ENCODE data around the gene LRRK1.
"Not testable (repeated sequence)": the region's sequence is repeated elsewhere in the genome, so short reads cannot be mapped to it uniquely, and the experiment has no call there.

Gene LRRK1

DNA sequence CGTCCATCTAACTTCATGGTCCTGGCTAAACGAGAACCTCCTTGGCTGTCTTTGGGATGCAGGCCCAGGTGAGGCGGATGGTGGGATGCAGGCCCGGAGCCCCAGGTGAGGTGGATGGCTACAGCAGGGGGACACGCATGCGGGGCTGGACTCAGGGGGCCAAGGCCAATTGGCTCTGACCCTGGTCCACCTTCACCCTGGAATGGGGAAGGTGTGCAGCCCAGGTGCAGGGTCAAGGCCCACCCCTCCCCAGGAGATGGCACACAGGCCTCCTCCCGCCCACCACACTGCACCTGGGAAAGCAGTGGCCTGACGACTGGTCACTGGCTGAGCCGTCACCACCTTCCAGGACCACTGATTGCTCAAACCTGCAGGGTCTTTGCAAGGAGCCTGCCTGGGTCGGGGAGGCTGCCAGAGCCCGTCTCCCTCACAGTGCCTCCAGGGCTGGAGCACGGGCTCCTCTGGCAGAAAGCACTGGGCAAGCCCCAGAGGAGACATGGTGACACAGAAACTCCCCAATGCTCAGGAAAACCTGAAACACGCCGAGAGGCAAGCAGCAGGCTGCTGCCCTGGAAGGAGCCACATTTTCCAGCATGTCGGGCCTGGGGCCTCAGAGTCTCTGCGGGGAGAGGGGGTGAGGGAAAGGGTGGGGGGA lies 159.6 kb downstream of the LRRK1 start:
- DNase-seq, result no peak

DNA sequence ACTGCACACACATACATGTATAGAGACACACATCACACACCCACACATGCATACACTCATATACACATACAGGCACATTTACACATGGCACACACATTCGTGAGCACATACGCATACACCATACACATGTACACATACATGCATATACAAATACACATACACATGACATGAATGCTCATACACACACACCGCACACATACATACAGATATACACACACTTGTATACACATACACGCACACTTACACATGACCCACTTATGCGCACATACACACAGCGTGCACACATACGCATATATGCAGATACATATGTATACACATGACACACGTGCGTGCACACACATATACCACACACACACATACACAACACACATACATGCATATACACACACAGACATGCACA lies 162.7 kb downstream of the LRRK1 start:
- DNase-seq, result no peak

DNA sequence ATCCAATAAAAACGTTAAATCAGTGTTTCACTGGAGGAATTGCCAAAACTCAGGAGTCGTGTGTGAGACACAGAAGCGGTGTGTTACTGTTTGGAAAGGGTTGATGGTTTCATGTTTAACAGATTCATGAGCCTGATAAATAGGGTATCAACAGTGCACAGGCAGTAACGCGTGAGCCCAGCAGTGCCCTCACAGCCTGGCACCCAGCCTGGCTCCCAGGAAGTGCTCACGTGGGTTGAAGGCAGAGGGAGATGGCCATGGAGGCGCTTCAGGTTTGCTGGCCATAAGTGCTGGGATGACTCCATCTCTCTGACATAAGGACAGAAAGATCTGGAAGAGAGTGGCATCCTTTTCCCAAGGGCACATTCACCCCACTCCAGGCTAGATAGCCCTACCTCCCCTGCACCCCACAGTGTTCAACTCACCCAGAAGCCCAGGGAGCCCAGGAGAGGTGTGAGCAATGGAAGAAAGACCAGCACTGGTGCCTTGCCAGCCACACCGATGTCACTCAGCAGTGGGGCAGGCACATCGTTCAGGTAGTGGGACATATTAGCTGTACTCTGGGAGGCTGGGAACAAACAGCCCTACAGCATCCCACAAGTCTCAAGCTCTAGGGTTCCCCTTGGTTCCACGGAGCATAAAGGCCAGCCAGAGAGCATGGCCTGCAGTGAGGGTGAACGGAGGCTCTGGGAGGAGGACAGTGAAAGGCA lies 164.3 kb downstream of the LRRK1 start:
- DNase-seq, result no peak

DNA sequence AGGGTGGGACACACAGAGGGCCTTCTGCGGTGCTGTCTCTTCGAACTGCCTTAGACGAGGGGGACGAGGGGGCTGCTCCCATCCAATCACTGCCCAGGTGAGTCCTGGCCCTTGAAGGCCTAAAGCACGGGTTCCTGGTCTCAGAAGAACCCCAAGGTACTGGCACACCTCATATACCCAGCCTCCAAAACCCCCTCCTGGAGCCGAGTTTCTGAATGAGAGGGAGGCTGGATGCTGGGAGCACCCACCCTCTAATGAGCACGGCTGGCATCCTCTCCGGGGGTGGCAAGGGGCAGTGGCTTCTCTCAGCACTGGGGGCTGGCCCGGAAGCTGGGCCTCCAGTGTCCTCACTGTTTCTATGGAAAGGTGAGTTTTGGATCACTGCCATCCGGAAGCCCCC lies 165.6 kb downstream of the LRRK1 start:
- DNase-seq, result no peak

DNA sequence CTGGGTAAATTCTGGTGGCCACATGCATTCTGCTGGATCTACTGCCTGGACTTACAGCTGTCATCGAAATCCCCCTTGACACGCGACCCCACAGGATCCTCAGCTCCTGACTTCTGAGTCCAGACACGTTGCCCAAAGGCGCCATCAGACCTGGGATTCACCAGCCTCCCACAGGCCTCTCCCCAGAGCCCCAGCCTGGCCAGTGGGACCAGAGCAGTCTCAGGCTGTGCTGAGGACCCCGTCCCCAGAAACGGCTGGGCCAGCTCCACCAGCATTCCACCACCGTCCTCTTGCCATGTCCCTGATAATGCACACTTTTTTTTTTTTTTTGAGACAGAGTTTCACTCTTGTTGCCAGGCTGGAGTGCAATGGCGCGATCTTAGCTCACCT lies 166.1 kb downstream of the LRRK1 start:
- no peak for DNase-seq

DNA sequence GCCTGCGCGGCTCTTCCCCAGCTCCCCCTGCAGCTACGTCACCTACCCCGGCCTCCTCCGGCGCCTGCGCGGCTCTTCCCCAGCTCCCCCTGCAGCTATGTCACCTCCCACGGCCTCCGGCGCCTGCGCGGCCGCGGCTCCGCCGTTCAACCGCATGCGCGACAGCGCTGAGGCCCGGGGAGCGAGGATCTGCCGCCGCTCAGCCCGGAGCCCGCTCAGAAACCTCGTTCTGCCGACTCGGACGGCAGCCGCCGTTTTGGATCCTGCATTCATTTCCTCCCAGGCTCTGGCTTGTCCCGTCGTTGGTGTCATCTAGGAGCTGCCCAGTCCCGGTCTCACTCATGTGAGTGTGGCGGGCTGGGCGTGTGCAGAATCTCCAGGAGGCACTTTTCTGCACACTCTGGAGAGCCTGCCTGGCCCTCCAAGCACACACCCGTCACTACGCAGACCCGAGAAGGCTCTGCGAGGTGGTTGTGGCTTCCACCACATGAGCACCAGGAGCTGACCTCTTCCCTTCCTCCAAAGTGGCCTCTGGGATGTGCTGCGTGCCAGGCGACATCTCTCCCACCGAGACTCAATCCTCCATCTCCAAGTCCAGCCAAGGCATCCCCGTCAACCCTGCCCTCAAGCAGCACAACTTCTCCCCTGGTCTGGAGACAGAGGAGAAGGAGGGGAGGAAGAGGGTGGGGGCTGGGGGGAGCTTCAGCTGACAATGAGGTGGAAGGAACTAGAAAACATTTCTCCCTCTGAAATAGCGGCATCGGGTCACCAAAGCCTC lies 167.4 kb downstream of the LRRK1 start:
- DNase-seq, result no peak

DNA sequence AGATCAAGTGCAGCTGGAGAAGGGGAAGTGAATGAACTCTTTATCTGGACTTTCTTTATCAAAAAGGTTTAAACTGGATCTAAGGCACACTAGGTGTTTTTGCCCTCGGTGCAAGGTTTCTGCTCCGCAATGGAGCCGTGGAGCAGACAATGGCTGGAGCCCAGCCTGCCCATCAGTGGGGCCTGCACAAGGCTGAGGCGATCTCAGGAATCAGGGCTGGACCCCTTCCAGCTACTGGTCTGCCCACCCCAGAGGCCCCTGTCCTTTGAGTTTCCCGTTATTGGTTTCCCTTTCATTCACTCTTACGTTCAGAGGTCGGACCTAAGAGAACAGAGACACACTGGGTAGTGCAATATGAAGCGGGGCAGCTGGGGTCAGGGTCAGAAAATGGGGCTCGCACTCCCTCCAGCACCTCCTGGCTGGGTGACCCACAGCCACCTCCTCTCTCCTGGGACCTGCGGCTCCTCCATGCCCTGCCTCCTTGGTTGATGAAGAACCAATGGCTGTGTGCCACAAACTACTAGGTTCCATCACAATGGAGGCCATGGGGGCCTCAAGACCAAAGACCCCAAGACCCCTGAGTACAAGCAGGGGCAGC lies 168.1 kb downstream of the LRRK1 start:
- DNase-seq, result no peak

DNA sequence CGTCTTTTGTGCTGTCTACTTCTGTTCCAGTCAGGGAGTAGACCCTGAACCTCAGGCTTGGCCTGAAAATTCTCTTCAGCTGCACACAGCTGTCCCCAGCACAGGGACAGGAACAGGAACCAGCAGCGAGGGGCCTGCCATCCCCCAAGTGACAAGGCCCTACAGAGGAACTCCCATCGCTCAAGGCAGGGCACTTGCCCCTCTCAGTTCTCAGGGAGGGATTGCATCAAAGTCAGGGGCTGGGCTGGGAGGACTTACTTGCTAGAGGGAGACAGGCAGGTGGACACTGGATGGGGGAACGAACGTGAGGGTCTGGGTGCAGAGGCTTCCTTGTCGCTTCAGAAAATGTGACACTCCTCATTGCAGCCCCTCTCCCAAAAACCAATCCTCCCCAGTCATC lies 169.1 kb downstream of the LRRK1 start:
- no peak for DNase-seq

DNA sequence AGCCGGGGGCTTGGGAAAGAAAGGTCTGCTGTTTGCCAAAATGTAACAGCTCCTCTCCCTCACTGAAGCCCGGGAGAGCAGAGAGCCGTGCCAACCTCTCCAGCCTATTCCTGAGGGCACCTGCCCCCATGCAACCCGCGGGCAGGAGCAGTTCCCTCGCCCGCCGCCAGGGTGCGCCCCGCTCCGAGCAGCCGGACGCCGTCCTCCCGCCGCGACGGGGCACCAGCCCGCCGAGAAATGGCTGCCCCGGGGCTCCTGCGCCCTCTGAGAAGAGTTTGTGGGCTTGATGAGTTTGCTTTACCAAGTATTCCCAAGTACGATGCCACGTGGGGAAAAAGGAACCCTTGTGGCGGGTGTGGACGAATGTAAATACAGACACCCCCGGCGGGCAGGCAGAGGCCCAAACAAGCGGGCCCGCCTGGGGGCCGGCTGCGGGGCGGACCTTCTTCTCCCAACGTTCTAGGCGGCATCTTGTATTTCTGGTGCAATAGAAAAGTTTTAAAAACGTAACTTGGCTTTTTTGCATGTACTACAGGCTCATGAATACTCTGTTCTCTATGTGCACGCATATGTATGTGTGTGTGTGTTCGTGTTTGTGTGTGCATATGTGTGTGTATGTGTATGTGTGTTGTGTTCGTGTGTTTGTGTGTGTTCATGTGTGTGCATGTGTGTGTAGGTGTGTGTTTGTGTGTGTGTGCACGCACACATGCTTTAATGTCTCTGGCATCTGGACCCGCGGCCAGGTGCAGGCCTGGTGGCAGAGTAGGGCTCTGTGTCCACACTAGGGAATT lies 169.8 kb downstream of the LRRK1 start:
- peak; percentile 59 for DNase-seq

DNA sequence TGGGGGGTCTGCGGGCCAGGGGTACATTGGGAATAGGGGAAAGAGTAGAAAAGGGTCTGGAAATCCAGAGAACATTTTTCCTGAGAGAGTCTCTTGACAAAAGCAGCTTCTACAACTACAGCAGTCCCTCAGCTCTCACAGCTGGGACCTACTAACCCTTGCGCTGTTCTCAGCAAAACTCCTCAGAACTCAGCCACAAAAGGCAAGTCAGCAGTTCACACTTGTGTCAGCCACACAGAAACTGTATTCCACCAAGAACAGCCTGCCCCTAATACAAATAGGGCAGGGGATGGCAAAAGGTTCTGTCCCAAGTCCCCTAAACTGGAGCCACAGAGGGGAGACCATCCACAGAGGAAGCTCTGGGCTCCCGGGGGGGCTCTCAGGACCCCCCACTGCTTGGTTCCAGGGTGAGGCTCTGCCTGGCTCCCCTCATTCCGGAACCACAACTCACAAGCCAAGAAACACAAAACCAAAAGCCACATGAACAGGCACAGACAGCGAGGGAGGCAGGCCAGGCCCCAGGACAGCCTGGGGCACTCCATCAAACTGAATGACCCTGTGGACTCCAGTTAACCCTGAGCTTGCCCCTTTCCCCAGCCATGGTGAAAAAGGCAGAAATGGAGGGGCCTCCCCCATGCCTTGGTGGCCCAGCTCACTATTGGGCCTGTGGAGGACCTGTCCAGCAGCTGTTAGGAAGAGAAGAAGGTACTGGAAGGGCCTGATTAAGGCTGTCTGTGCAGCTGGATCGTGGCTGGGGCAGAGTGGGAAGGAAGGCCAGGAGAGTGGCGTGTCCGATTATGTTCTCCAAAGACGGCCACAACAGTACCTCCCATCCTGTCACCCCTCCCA lies 170.6 kb downstream of the LRRK1 start:
- no peak for DNase-seq

DNA sequence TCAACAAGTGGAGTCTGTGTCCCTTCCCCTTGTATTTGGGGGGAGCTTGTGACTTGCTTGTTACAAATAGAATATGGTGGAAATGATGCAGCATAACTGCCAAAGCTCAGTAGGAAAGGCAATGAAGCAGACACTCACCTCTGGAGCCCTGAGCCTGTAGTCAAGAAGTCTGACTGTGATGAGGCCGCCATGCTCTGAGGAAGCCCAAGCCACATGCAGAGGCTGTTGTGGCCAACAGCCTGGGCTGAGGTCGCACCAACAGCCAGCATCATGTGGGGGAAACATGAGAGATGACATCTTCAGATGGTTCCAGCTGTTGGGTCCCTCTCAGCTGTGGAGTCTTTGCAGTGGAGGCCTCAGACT lies 171.3 kb downstream of the LRRK1 start:
- no peak for DNase-seq

DNA sequence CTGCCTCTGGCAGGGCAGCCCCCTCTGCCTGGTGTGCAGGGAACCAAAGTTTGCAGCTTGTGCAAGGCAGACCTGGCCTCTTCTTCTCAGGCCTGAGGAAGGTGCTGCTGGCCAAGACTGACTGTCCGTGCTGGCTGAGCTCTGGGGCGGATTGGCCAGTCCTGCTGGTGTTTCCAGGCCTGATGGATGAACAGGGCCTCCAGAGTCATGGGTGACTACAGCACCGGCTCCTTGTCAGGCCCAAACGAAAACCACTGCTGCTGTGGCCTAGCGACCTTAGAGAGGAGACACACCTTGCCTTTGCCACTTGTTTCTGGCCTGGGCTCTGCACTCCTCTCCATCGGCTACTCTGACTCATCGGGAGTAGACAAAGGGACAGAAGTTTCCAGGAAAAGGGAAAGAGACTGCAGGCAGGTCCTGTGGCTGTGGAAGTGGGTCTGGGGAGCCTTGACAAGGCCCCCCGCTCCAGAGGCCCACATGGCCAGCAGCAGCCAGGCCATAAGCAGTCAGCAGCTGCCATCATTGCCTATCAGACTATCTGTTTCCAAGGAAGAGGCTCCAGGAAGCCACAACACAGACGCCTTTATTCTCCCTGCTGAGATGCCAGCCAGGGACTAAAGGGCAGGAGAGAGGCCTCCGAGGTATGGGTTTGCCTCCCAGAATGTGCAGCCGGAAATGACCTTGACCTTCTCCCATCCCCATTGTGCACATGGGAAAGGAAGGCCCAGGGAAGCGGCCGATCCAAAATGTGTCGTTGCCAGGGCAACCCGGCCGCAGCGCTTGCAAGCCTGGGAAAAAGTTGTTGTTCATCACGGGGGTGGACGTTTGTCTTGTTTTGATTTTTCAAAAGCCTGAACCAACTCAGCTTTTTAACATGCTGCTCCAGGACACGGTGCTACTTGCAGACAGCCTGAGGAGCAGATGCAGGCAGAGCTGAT lies 172.2 kb downstream of the LRRK1 start:
- no peak for DNase-seq

DNA sequence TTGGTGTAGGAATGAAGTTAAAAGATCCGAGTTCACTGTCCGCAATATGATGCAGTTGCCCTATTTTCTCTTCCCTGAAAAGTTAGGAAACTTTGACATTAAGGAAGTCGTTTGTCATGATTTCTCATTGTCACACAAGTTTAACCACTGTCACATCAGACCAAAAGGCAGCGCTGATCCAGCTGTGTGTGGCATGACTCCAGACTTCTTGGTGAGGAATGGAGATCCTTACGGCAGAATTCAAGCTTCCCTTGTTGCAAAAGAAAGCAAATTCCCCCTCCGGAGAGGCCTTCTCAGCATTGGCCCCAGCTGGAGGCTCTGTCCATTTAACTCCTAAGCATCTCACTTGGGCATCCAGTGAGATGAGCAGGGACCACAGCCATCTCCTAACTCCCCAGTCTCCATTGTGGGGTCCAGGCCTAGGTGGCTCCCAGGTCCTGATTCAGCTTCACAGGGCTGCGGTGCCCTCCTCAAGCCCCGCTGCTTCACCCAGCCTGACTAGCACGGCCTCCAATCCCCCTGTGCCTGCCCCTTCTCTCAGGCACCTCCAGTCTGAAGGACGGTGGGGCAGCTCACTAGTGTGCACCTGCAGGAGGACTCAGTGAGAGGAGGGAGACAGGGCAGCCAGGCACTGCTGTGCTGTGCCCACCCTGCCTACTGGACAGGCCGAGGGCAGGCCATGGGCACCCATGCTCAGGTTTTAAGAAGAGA lies 173.2 kb downstream of the LRRK1 start:
- DNase-seq, result no peak

DNA sequence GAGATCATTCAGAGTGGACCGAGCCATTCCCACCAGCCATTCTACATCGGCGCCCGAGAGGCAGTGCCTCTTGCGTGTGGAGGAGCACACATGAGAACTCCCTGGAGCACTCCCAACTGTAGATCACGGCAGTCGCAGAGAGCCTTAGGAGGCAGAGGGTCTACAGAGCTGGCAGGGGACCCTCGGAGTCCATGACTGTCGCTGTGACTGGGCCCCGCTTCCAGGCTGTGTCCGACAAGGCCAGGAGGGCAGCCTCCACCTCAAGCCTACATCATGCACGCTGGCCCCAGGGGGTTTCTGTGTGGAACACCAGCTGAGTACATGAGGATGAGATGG lies 173.7 kb downstream of the LRRK1 start:
- no peak for DNase-seq

DNA sequence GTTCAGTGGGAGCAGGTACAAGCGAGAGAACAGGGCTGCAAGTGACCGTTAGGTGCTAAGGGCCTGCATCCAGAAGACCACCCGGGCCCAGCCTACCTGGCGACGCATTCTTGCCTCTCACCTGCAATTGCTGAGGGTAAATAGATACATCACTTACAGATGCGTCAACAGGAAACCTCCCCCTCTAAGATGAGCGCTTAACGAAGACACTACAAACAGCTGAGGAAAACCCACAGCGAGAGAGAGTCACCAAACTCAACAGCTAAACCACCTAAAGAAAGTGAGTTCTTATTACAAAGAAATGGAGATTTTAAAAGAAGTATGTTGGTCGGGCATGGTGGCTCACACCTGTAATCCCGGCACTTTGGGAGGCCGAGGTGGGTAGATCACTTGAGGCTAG lies 174.8 kb downstream of the LRRK1 start:
- no peak for DNase-seq

DNA sequence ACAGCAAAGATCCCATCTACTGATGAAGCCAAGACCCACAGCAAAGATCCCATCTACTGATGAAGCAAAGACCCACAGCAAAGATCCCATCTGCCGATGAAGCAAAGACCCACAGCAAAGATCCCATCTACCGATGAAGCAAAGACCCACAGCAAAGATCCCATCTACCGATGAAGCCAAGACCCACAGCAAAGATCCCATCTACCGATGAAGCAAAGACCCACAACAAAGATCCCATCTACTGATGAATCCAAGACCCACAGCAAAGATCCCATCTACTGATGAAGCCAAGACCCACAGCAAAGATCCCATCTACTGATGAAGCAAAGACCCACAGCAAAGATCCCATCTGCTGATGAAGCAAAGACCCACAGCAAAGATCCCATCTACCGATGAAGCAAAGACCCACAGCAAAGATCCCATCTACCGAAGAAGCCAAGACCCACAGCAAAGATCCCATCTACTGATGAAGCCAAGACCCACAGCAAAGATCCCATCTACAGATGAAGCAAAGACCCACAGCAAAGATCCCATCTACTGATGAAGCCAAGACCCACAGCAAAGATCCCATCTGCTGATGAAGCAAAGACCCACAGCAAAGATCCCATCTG lies 176.7 kb downstream of the LRRK1 start:
- not testable (repeated sequence) for DNase-seq

DNA sequence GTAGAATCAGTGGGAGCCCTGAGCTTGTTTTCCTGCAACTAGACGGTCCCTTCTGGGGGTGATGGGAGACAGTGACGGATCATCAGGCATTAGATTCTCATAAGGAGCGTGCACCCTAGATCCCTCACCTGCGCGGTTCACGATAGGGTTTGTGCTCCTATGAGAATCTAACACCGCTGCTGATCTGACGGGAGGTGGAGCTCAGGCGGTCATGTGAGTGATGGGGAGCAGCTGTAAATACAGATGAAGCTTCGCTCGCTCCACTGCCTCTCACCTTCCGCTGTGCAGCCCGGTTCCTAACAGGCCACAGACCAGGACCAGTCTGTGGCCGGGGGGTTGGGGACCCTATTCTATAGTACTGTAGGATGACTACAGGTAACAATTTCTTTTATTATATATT lies 178.0 kb downstream of the LRRK1 start:
- no peak for DNase-seq

DNA sequence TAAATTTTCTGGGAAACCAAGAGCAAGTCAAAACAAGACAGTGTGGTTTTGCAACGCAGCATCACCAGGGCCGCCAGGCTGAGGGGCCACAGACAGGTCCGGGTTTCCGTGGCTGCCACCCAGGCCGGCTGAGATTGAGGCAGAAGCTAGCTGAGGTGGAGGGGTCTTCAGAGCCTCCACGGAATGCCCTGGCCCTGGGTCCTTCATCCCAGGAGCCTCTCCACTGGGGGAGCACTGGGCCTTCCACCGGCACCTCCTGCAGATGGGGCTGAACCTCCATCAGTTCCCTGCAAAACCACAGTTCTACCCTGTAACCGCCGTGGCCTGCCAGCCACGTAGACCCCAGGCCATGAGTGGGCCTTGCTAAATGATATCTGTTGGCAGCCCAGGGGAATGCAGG lies 180.0 kb downstream of the LRRK1 start:
- DNase-seq, result no peak

DNA sequence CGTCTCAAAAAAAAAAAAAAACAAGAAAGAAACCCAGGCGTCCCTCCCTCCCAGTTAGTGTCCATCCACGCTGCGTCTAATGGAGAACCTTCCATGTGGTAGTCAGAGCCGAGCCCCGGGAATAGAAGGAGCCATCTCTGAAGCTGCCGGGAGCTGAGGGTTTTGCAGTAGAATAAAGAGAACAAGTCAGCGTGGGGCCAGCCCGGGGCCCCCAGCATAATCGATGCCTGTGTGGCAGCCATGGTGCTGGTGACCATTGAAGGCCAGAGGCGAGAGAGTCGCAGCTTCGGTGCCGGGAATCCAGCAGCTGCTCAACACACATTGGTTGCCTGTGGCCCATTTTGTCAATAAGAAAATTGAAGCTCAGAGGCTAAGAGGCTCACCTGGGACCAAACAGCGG lies 181.0 kb downstream of the LRRK1 start:
- no peak for DNase-seq

Measured in effector CD8-positive, alpha-beta T cell (primary cell).